Natural killer cell (primary cell): ENCODE data around the gene EIF4E1B. TPM values are rescaled to one million over a fixed set of nuclear protein-coding genes. Genes with fewer than 3 reads are reported as not detected.
A peak's percentile ranks its signal among the peaks of the same experiment; 100 is the strongest.

Experiments used
- ATAC-seq, 3 donors: fragments of 150-1000 bp in 2 of 3; fragments of 200-7000 bp in 1 of 3; cut with Tn5 transposase; 1 replicate in 1 of 3; 2 replicates in 2 of 3; pipeline ENCODE4 v1.10.0; 2021; ENCODE audit warnings: mild to moderate bottlenecking in 2 of 3, moderate library complexity in 2 of 3
- DNase-seq, 2 donors: peaks; one replicate each; pipeline versions ENCODE4 v3.0.0 to v3.0.0-alpha.2; 2013 to 2021; ENCODE audit warnings: mixed read lengths in 1 of 2
- H3K27ac ChIP-seq: one replicate; pipeline ENCODE4 v1.5.1; 2013; ENCODE audit warnings: mild to moderate bottlenecking, low read length
- H3K27me3 ChIP-seq: one replicate; pipeline ENCODE4 v1.6.1; 2013; ENCODE audit warnings: low read length; ENCODE audit not compliant: control insufficient read depth, insufficient read depth
- H3K36me3 ChIP-seq: one replicate; pipeline ENCODE4 v1.6.1; 2013; ENCODE audit warnings: low read length; ENCODE audit not compliant: control insufficient read depth, insufficient read depth
- H3K4me1 ChIP-seq: one replicate; pipeline ENCODE4 v1.6.1; 2013; ENCODE audit warnings: low read length; ENCODE audit not compliant: control insufficient read depth, insufficient read depth
- H3K4me3 ChIP-seq: one replicate; pipeline ENCODE4 v1.5.1; 2013; ENCODE audit warnings: low read length
- H3K9me3 ChIP-seq: one replicate; pipeline ENCODE4 v1.6.1; 2013; ENCODE audit warnings: low read length; ENCODE audit not compliant: control insufficient read depth, insufficient read depth
- H3K27ac Mint-ChIP-seq, 2 donors: one replicate each; pipeline ENCODE4 v1.8.0; 2022; ENCODE audit warnings: mild to moderate bottlenecking in 2 of 2, mixed read lengths in 2 of 2, moderate library complexity in 1 of 2
- H3K27me3 Mint-ChIP-seq, 2 donors: one replicate each; pipeline ENCODE4 v1.8.0; 2022; ENCODE audit warnings: low read depth in 2 of 2, mixed read lengths in 2 of 2
- H3K36me3 Mint-ChIP-seq: one replicate; pipeline ENCODE4 v1.8.0; 2022; ENCODE audit warnings: mixed read lengths
- H3K4me1 Mint-ChIP-seq, 2 donors: one replicate each; pipeline ENCODE4 v1.8.0; 2022; ENCODE audit warnings: mixed read lengths in 2 of 2
- H3K4me3 Mint-ChIP-seq: one replicate; pipeline ENCODE4 v1.8.0; 2022; ENCODE audit warnings: mild to moderate bottlenecking, moderate library complexity, mixed read lengths
- H3K9me3 Mint-ChIP-seq, 2 donors: one replicate each; pipeline ENCODE4 v1.8.0; 2022; ENCODE audit warnings: mixed read lengths in 2 of 2
- WGBS: methylation state at CpG from one replicate; pipeline ENCODE4 v1.1.7; 2013; ENCODE audit warnings: missing lambda C conversion rate; ENCODE audit not compliant: insufficient coverage; 5-methylcytosine and 5-hydroxymethylcytosine counted together
- intact Hi-C: fragments of 100-400 bp; cut with micrococcal nuclease; formaldehyde crosslinking; loops from one replicate; pipeline ENCODE4 v1.14.2; 2022
- total RNA-seq, 4 donors: library from RNA; stranded (reverse); fragments of 120-200 nt in 1 of 4; gene quantifications; one replicate each; pipeline versions ENCODE4 v1.2.3 to v1.2.4, GENCODE V29; 2013 to 2022
- TF ChIP-seq, protein P1 (sequence below): fragments of 200-600 bp; IDR thresholded peaks from one replicate; pipeline ENCODE4 v1.8.0; 2022; ENCODE audit warnings: antibody characterized with exemption

EIF4E1B gene
- total RNA-seq, 3 donors from 2014 or later (not counting 1 experiment from before 2014, with no cell fraction given), result not detected

DNA sequence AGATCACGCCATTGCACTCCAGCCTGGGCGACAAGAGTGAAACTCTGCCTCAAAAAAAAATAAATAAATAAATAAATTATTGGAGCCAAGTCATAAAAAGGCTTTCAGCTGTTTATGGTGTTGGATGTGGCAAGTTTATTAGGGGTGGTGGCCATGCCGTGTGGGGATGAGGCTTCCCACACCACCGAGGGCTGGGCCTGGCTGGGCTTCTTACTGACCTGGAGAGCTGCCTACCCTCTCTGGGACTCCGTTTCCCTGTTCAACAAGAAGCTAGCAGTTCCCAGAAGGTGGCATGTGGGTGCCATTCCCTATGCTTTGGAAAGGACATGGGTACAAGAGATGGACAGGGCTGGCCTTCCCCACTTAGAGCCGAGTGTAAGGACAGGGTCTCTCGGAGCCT, 43.1 kb upstream of the EIF4E1B start:
- DNase-seq, result no peak
- Mint-ChIP-seq H3K27me3 (peaks cover 0 to 4% of the 10 kb centered on the region in 2 donors), H3K9me3 (no peaks in the 10 kb centered on the region), H3K4me1 (no peaks in the 10 kb centered on the region), H3K4me3 (no peak overlapping the region), H3K36me3 (no peaks in the 10 kb centered on the region), H3K27ac (no peak overlapping the region)
- ATAC-seq, result no peak
- H3K4me1 ChIP-seq, result no peaks in the 10 kb centered on the region
- H3K27me3 ChIP-seq, result no peaks in the 10 kb centered on the region
- H3K4me3 ChIP-seq, result no peak overlapping the region
- H3K9me3 ChIP-seq, result peaks cover 16% of the 10 kb centered on the region
- intact Hi-C loops, result no loop called here
- H3K36me3 ChIP-seq, result no peaks in the 10 kb centered on the region
- 89% methylated on average over 6 of the region's 7 CpGs for WGBS
- H3K27ac ChIP-seq, result no peak overlapping the region
- TF ChIP-seq, protein P1, sequence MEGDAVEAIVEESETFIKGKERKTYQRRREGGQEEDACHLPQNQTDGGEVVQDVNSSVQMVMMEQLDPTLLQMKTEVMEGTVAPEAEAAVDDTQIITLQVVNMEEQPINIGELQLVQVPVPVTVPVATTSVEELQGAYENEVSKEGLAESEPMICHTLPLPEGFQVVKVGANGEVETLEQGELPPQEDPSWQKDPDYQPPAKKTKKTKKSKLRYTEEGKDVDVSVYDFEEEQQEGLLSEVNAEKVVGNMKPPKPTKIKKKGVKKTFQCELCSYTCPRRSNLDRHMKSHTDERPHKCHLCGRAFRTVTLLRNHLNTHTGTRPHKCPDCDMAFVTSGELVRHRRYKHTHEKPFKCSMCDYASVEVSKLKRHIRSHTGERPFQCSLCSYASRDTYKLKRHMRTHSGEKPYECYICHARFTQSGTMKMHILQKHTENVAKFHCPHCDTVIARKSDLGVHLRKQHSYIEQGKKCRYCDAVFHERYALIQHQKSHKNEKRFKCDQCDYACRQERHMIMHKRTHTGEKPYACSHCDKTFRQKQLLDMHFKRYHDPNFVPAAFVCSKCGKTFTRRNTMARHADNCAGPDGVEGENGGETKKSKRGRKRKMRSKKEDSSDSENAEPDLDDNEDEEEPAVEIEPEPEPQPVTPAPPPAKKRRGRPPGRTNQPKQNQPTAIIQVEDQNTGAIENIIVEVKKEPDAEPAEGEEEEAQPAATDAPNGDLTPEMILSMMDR, result no peak

DNA sequence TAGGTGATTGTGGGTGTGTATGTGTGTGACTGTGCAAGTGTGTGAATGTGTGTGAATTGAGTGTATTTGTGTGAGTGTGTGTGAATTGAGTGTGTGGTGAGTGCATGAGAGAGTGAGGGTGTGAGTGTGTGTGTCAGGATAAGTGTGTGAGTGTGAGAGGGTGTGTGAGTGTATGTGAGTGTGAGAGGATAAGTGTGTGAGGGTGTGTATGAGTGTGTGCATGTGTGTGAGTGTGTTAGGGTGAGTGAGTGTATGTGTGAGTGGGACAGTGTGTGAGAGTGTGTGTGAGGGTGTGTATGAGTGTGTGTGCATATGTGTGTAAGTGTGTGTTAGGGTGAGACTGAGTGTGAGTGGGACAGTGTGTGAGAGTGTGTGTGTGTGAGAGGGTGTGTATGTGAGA, 42.2 kb upstream of the EIF4E1B start:
- no peaks in the 10 kb centered on the region for H3K4me1 Mint-ChIP-seq
- Histone ChIP-seq H3K27me3 (no peaks in the 10 kb centered on the region), H3K9me3 (peaks cover 16% of the 10 kb centered on the region), H3K4me1 (no peaks in the 10 kb centered on the region), H3K4me3 (no peak overlapping the region), H3K27ac (no peak overlapping the region), H3K36me3 (no peaks in the 10 kb centered on the region)
- no peaks in the 10 kb centered on the region for H3K9me3 Mint-ChIP-seq
- peak in 1 of 3 donors; percentile 35 for ATAC-seq
- H3K27me3 Mint-ChIP-seq, result peaks cover 0 to 4% of the 10 kb centered on the region in 2 donors
- no peak for DNase-seq
- H3K4me3 Mint-ChIP-seq, result no peak overlapping the region
- intact Hi-C loops, result no loop called here
- TF ChIP-seq, protein P1, result no peak
- H3K27ac Mint-ChIP-seq, result no peak overlapping the region
- H3K36me3 Mint-ChIP-seq, result no peaks in the 10 kb centered on the region

DNA sequence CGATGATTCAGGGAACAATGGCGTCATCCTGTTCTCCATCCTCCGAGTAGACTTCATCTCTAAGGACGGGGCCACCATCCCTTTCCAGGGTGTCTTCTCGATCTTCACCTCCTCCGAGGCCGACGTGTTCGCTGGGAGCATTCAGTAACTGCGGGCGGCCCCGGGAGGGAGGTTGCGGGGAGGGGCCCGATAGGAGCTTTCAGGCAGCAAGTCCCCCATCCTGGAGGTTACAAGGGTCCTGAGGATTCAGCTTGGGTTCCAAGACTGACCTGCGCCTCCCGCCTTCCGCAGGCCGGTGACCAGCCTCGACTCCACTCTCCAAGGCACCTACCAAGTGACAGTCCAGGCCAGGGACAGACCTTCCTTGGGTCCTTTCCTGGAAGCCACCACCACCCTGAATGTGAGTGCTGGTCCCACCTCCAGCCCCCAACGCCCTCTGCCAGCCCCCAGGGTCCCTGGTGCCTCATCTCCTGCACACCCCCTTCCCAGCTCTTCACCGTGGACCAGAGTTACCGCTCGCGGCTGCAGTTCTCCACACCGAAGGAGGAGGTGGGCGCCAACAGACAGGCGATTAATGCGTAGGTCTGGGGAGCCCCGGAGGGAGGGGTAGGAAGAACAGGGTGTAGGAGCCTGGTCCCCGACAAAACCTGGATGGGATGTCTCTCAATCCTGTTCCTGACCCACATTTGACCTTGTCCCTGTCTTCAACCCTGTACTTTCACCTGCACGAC, 41.3 kb upstream of the EIF4E1B start:
- 91% methylated on average over 31 of the region's 31 CpGs for WGBS
- no peak for ATAC-seq
- peaks cover 0 to 6% of the 10 kb centered on the region in 2 donors for H3K27me3 Mint-ChIP-seq

More for the DNA sequence above, 41.3 kb upstream of the EIF4E1B start:
- no peak overlapping the region for H3K27ac Mint-ChIP-seq
- Histone ChIP-seq H3K4me3 (no peak overlapping the region), H3K27me3 (no peaks in the 10 kb centered on the region), H3K27ac (no peak overlapping the region), H3K4me1 (no peaks in the 10 kb centered on the region), H3K9me3 (peaks cover 16% of the 10 kb centered on the region), H3K36me3 (no peaks in the 10 kb centered on the region)
- intact Hi-C loops, result no loop called here
- no peaks in the 10 kb centered on the region for H3K4me1 Mint-ChIP-seq
- H3K9me3 Mint-ChIP-seq, result no peaks in the 10 kb centered on the region
- TF ChIP-seq, protein P1, result no peak
- no peaks in the 10 kb centered on the region for H3K36me3 Mint-ChIP-seq
- DNase-seq, result no peak
- H3K4me3 Mint-ChIP-seq, result no peak overlapping the region
